GM23338 (cell line): ENCODE measurements around the gene STXBP3. TPM values are rescaled to one million over a fixed set of nuclear protein-coding genes. Genes with fewer than 3 reads are reported as not detected.

Experiments
- ATAC-seq: fragments of 200-7000 bp; cut with Tn5 transposase; 3 replicates; pipeline ENCODE4 v1.9.1; 2020
- DNase-seq: peaks from one replicate; pipeline ENCODE4 v3.0.0-alpha.2; 2015; ENCODE audit warnings: low spot score
- H2AFZ ChIP-seq: fragments of 200-600 bp; sonication (generic); 2 replicates; pipeline ENCODE4 v1.8.0; 2016; ENCODE audit warnings: antibody characterized with exemption, mild to moderate bottlenecking, moderate library complexity
- H3F3A ChIP-seq: fragments of 200-600 bp; sonication (generic); replicated peaks from 2 replicates; pipeline ENCODE4 v1.8.0; 2017; ENCODE audit warnings: antibody characterized with exemption, mixed run types, low read depth
- H3K27ac ChIP-seq: fragments of 200-600 bp; sonication (generic); 2 replicates; pipeline ENCODE4 v1.6.1; 2016; ENCODE audit warnings: low read depth
- H3K27me3 ChIP-seq: fragments of 200-600 bp; sonication (generic); 2 replicates; pipeline ENCODE4 v1.8.0; 2016; ENCODE audit warnings: mild to moderate bottlenecking, mixed run types, moderate library complexity; ENCODE audit not compliant: insufficient read depth
- H3K36me3 ChIP-seq: fragments of 200-600 bp; sonication (generic); 2 replicates; pipeline ENCODE4 v1.8.0; 2016; ENCODE audit warnings: mild to moderate bottlenecking; ENCODE audit not compliant: insufficient read depth
- H3K4me1 ChIP-seq: fragments of 200-600 bp; sonication (generic); 2 replicates; pipeline ENCODE4 v1.8.0; 2016; ENCODE audit warnings: mild to moderate bottlenecking, moderate library complexity; ENCODE audit not compliant: insufficient read depth
- H3K4me2 ChIP-seq: fragments of 200-600 bp; sonication (generic); 2 replicates; pipeline ENCODE4 v1.7.1; 2017; ENCODE audit warnings: mixed run types
- H3K4me3 ChIP-seq: fragments of 200-600 bp; sonication (generic); 2 replicates; pipeline ENCODE4 v1.6.1; 2016; ENCODE audit warnings: mixed run types
- H3K79me2 ChIP-seq: fragments of 200-600 bp; sonication (generic); replicated peaks from 2 replicates; pipeline ENCODE4 v1.8.0; 2017; ENCODE audit warnings: mild to moderate bottlenecking; ENCODE audit not compliant: insufficient read depth
- H3K9me2 ChIP-seq: fragments of 200-600 bp; sonication (generic); 2 replicates; pipeline ENCODE4 v1.8.0; 2017; ENCODE audit not compliant: insufficient read depth
- H4K20me1 ChIP-seq: fragments of 200-600 bp; sonication (generic); replicated peaks from 2 replicates; pipeline ENCODE4 v1.8.0; 2017; ENCODE audit warnings: mild to moderate bottlenecking; ENCODE audit not compliant: insufficient read depth
- H3K27ac Mint-ChIP-seq: 2 replicates; pipeline ENCODE4 v1.8.0; 2020; ENCODE audit warnings: inconsistent platforms, mild to moderate bottlenecking, moderate library complexity, mixed read lengths
- H3K27me3 Mint-ChIP-seq: 3 replicates; pipeline ENCODE4 v1.8.0; 2022; ENCODE audit warnings: low read depth, mild to moderate bottlenecking, moderate library complexity, mixed read lengths, inconsistent platforms; ENCODE audit not compliant: insufficient read depth, poor library complexity
- H3K36me3 Mint-ChIP-seq: 3 replicates; pipeline ENCODE4 v1.8.0; 2021; ENCODE audit warnings: low read depth, mild to moderate bottlenecking, inconsistent platforms, moderate library complexity, mixed read lengths
- H3K4me1 Mint-ChIP-seq: 3 replicates; pipeline ENCODE4 v1.8.0; 2020; ENCODE audit warnings: mild to moderate bottlenecking, inconsistent platforms, mixed read lengths
- H3K4me3 Mint-ChIP-seq: 3 replicates; pipeline ENCODE4 v1.8.0; 2021; ENCODE audit warnings: moderate library complexity, mild to moderate bottlenecking, inconsistent platforms, mixed read lengths
- H3K9me3 Mint-ChIP-seq: 3 replicates; pipeline ENCODE4 v1.8.0; 2020; ENCODE audit warnings: moderate library complexity, mild to moderate bottlenecking, inconsistent platforms, mixed read lengths
- CREB1 ChIP-seq: fragments of 250-450 bp; sonication (Bioruptor Pico); IDR thresholded peaks from 2 replicates; pipeline ENCODE4 v1.5.0; 2020; ENCODE audit warnings: low read depth, mild to moderate bottlenecking, moderate library complexity
- EZH2 ChIP-seq: fragments of 200-600 bp; sonication (generic); IDR thresholded peaks from one replicate; pipeline ENCODE4 v1.8.0; 2017; ENCODE audit warnings: antibody characterized with exemption, mild to moderate bottlenecking, low read depth; ENCODE audit not compliant: unreplicated experiment
- EZH2phosphoT487 ChIP-seq: fragments of 200-600 bp; sonication (generic); IDR thresholded peaks from one replicate; pipeline ENCODE4 v1.8.1; 2018; ENCODE audit warnings: antibody characterized with exemption; ENCODE audit not compliant: unreplicated experiment
- JUNB ChIP-seq: IDR thresholded peaks from one replicate; pipeline ENCODE4 v1.6.1; 2016; ENCODE audit warnings: antibody characterized with exemption; ENCODE audit not compliant: unreplicated experiment
- POLR2AphosphoS5 ChIP-seq: IDR thresholded peaks from 2 replicates; pipeline ENCODE4 v1.6.1; 2016; ENCODE audit warnings: antibody characterized with exemption, low read depth
- STAT1 ChIP-seq: IDR thresholded peaks from one replicate; pipeline ENCODE4 v1.6.1; 2016; ENCODE audit warnings: antibody characterized with exemption; ENCODE audit not compliant: unreplicated experiment
- ZNF114 ChIP-seq: fragments of 250-450 bp; sonication (Bioruptor Pico); IDR thresholded peaks from 2 replicates; pipeline ENCODE4 v1.5.0; 2020; ENCODE audit warnings: mild to moderate bottlenecking, moderate library complexity
- ZNF331 ChIP-seq: fragments of 250-450 bp; sonication (Bioruptor Pico); IDR thresholded peaks from 2 replicates; pipeline ENCODE4 v1.5.0; 2020; ENCODE audit warnings: low read depth, mild to moderate bottlenecking, moderate library complexity
- polyA plus RNA-seq: library from polyadenylated mRNA; unstranded; fragments of >200 nt; fragmentation: Nextera tagmentation; extraction: Ambion mirVana; gene quantifications from 2 replicates; pipeline ENCODE4 v1.2.1, GENCODE V29; 2016
- total RNA-seq: library from RNA; depleted of rRNA; stranded (reverse); fragments of >200 nt; shearing (Covaris generic); gene quantifications from 2 replicates; pipeline ENCODE4 v1.2.3, GENCODE V29; 2014
- TF ChIP-seq, protein P1 (sequence below): IDR thresholded peaks from one replicate; pipeline ENCODE4 v1.6.1; 2018; ENCODE audit warnings: antibody characterized with exemption; ENCODE audit not compliant: unreplicated experiment
- TF ChIP-seq, protein P2 (sequence below), 2 experiments: fragments of 200-600 bp in 1 of 2; sonication (generic) in 1 of 2; conservative IDR thresholded peaks; 2 replicates each; pipeline versions ENCODE4 v1.5.1 to v1.6.1; 2016 to 2017; ENCODE audit warnings: antibody characterized with exemption in 2 of 2, low read depth in 2 of 2, mild to moderate bottlenecking in 2 of 2, moderate library complexity in 1 of 2
- TF ChIP-seq, protein P3 (sequence below): fragments of 250-450 bp; sonication (Bioruptor Pico); IDR thresholded peaks from 2 replicates; pipeline ENCODE4 v1.5.0; 2020; ENCODE audit warnings: mild to moderate bottlenecking, moderate library complexity
- TF ChIP-seq, protein P4 (sequence below): IDR thresholded peaks from 2 replicates; pipeline ENCODE4 v1.6.1; 2016; ENCODE audit warnings: antibody characterized with exemption

Gene STXBP3
- total and polyA plus RNA-seq, 2 experiments from 2014 or later: 28.5 to 37.4 TPM

DNA sequence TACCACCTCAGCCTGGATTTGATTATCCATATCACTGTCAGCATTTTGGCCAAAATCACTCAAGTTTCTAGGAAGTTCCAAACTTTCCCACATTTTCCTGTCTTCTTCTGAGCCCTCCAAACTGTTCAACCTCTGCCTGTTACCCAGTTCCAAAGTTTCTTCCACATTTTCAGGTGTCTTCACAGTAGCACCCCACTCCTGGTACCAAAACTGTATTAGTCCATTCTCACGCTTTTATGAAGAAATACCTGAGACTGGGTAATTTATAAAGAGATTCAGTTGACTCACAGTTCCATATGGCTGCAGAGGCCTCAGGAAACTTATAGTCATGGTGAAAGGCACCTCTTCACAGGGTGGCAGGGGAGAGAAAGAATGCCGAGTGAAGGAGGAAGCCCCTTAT lies 39.4 kb downstream of the STXBP3 start (continued):
- TF ChIP-seq EZH2phosphoT487: no peak
- TF ChIP-seq STAT1: no peak
- no peak for TF ChIP-seq ZNF114 (CRISPR knock-in tag)
- TF ChIP-seq, protein P1, sequence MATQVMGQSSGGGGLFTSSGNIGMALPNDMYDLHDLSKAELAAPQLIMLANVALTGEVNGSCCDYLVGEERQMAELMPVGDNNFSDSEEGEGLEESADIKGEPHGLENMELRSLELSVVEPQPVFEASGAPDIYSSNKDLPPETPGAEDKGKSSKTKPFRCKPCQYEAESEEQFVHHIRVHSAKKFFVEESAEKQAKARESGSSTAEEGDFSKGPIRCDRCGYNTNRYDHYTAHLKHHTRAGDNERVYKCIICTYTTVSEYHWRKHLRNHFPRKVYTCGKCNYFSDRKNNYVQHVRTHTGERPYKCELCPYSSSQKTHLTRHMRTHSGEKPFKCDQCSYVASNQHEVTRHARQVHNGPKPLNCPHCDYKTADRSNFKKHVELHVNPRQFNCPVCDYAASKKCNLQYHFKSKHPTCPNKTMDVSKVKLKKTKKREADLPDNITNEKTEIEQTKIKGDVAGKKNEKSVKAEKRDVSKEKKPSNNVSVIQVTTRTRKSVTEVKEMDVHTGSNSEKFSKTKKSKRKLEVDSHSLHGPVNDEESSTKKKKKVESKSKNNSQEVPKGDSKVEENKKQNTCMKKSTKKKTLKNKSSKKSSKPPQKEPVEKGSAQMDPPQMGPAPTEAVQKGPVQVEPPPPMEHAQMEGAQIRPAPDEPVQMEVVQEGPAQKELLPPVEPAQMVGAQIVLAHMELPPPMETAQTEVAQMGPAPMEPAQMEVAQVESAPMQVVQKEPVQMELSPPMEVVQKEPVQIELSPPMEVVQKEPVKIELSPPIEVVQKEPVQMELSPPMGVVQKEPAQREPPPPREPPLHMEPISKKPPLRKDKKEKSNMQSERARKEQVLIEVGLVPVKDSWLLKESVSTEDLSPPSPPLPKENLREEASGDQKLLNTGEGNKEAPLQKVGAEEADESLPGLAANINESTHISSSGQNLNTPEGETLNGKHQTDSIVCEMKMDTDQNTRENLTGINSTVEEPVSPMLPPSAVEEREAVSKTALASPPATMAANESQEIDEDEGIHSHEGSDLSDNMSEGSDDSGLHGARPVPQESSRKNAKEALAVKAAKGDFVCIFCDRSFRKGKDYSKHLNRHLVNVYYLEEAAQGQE: no peak
- TF ChIP-seq, protein P2, sequence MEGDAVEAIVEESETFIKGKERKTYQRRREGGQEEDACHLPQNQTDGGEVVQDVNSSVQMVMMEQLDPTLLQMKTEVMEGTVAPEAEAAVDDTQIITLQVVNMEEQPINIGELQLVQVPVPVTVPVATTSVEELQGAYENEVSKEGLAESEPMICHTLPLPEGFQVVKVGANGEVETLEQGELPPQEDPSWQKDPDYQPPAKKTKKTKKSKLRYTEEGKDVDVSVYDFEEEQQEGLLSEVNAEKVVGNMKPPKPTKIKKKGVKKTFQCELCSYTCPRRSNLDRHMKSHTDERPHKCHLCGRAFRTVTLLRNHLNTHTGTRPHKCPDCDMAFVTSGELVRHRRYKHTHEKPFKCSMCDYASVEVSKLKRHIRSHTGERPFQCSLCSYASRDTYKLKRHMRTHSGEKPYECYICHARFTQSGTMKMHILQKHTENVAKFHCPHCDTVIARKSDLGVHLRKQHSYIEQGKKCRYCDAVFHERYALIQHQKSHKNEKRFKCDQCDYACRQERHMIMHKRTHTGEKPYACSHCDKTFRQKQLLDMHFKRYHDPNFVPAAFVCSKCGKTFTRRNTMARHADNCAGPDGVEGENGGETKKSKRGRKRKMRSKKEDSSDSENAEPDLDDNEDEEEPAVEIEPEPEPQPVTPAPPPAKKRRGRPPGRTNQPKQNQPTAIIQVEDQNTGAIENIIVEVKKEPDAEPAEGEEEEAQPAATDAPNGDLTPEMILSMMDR (conservative IDR thresholded peaks at IDR 0.05; ENCODE audit: low read depth in 2 of 2): no peak
- no peak for TF ChIP-seq CREB1 (CRISPR knock-in tag)
- TF ChIP-seq ZNF331 (CRISPR knock-in tag): no peak
- no peak for TF ChIP-seq POLR2AphosphoS5
- TF ChIP-seq EZH2: no peak
- no peak for TF ChIP-seq JUNB

DNA sequence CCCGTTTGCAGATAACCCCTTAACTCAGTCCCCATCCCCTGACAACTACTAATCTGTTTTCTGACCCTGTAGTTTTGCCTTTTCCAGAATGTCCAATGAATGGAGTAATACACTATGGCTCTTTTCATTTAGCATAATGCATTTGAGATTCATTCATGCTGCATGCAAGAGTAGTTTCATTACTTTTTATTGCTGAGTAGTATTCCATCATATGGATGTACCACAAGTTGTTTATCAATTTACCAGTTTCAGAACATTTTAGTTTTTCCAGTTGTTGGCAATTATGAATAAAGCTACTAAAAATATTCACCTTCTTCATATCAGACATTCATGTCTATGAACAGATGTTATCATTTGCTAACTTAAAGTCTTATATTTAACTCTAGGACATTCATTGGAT lies 45.3 kb downstream of the STXBP3 start:
- Histone ChIP-seq H4K20me1 (no peaks in the 10 kb centered on the region), H3K27ac (no peak overlapping the region), H3K36me3 (peaks cover 21% of the 10 kb centered on the region), H3K79me2 (no peaks in the 10 kb centered on the region), H3K27me3 (no peaks in the 10 kb centered on the region), H3F3A (no peaks in the 10 kb centered on the region), H3K4me1 (no peaks in the 10 kb centered on the region), H2AFZ (no peak overlapping the region), H3K4me3 (no peak overlapping the region), H3K4me2 (no peak overlapping the region), H3K9me2 (no peaks in the 10 kb centered on the region)
- Mint-ChIP-seq H3K27ac (no peak overlapping the region), H3K4me3 (no peak overlapping the region), H3K4me1 (no peaks in the 10 kb centered on the region), H3K9me3 (peaks cover 24% of the 10 kb centered on the region), H3K36me3 (peaks cover 67% of the 10 kb centered on the region), H3K27me3 (no peaks in the 10 kb centered on the region)
- DNase-seq (no peak), ATAC-seq (no peak)
- TF ChIP-seq ZNF114 (CRISPR knock-in tag) (no peak), STAT1 (no peak), EZH2 (no peak)
- TF ChIP-seq, protein P3, sequence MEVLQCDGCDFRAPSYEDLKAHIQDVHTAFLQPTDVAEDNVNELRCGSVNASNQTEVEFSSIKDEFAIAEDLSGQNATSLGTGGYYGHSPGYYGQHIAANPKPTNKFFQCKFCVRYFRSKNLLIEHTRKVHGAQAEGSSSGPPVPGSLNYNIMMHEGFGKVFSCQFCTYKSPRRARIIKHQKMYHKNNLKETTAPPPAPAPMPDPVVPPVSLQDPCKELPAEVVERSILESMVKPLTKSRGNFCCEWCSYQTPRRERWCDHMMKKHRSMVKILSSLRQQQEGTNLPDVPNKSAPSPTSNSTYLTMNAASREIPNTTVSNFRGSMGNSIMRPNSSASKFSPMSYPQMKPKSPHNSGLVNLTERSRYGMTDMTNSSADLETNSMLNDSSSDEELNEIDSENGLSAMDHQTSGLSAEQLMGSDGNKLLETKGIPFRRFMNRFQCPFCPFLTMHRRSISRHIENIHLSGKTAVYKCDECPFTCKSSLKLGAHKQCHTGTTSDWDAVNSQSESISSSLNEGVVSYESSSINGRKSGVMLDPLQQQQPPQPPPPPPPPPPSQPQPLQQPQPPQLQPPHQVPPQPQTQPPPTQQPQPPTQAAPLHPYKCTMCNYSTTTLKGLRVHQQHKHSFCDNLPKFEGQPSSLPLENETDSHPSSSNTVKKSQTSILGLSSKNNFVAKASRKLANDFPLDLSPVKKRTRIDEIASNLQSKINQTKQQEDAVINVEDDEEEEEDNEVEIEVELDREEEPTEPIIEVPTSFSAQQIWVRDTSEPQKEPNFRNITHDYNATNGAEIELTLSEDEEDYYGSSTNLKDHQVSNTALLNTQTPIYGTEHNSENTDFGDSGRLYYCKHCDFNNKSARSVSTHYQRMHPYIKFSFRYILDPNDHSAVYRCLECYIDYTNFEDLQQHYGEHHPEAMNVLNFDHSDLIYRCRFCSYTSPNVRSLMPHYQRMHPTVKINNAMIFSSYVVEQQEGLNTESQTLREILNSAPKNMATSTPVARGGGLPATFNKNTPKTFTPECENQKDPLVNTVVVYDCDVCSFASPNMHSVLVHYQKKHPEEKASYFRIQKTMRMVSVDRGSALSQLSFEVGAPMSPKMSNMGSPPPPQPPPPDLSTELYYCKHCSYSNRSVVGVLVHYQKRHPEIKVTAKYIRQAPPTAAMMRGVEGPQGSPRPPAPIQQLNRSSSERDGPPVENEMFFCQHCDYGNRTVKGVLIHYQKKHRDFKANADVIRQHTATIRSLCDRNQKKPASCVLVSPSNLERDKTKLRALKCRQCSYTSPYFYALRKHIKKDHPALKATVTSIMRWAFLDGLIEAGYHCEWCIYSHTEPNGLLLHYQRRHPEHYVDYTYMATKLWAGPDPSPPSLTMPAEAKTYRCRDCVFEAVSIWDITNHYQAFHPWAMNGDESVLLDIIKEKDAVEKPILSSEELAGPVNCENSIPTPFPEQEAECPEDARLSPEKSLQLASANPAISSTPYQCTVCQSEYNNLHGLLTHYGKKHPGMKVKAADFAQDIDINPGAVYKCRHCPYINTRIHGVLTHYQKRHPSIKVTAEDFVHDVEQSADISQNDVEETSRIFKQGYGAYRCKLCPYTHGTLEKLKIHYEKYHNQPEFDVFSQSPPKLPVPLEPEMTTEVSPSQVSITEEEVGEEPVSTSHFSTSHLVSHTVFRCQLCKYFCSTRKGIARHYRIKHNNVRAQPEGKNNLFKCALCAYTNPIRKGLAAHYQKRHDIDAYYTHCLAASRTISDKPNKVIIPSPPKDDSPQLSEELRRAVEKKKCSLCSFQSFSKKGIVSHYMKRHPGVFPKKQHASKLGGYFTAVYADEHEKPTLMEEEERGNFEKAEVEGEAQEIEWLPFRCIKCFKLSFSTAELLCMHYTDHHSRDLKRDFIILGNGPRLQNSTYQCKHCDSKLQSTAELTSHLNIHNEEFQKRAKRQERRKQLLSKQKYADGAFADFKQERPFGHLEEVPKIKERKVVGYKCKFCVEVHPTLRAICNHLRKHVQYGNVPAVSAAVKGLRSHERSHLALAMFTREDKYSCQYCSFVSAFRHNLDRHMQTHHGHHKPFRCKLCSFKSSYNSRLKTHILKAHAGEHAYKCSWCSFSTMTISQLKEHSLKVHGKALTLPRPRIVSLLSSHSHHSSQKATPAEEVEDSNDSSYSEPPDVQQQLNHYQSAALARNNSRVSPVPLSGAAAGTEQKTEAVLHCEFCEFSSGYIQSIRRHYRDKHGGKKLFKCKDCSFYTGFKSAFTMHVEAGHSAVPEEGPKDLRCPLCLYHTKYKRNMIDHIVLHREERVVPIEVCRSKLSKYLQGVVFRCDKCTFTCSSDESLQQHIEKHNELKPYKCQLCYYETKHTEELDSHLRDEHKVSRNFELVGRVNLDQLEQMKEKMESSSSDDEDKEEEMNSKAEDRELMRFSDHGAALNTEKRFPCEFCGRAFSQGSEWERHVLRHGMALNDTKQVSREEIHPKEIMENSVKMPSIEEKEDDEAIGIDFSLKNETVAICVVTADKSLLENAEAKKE: no peak
- TF ChIP-seq, protein P4, sequence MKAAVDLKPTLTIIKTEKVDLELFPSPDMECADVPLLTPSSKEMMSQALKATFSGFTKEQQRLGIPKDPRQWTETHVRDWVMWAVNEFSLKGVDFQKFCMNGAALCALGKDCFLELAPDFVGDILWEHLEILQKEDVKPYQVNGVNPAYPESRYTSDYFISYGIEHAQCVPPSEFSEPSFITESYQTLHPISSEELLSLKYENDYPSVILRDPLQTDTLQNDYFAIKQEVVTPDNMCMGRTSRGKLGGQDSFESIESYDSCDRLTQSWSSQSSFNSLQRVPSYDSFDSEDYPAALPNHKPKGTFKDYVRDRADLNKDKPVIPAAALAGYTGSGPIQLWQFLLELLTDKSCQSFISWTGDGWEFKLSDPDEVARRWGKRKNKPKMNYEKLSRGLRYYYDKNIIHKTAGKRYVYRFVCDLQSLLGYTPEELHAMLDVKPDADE: no peak
